Left lung (tissue), 10 donors: ENCODE results near the gene TIAM2. TPM values are rescaled to one million over a fixed set of nuclear protein-coding genes. Genes with fewer than 3 reads are reported as not detected.

Source experiments
- ATAC-seq: fragments of 200-7000 bp; cut with Tn5 transposase; one replicate; pipeline ENCODE4 v1.9.1; 2020; ENCODE audit warnings: moderate library complexity
- DNase-seq, 4 donors: peaks; one replicate each; pipeline ENCODE4 v3.0.0-alpha.2; 2013 to 2020
- H3K27ac ChIP-seq, 2 donors: fragments of 200-600 bp; sonication (generic) in 1 of 2; one replicate each; pipeline versions ENCODE4 v1.5.0 to v1.8.0; 2020 to 2021
- H3K27me3 ChIP-seq, 2 donors: fragments of 200-600 bp; sonication (generic) in 1 of 2; one replicate each; pipeline versions ENCODE4 v1.5.0 to v1.8.0; 2020 to 2021
- H3K36me3 ChIP-seq, 2 donors: fragments of 200-600 bp; sonication (generic) in 1 of 2; one replicate each; pipeline versions ENCODE4 v1.5.0 to v1.8.0; 2020 to 2021
- H3K4me1 ChIP-seq, 2 donors: fragments of 200-600 bp; one replicate each; pipeline ENCODE4 v1.8.0; 2021
- H3K4me3 ChIP-seq, 2 donors: fragments of 200-600 bp; sonication (generic) in 1 of 2; one replicate each; pipeline versions ENCODE4 v1.5.0 to v1.8.0; 2020 to 2021; ENCODE audit warnings: mild to moderate bottlenecking in 1 of 2
- H3K9me3 ChIP-seq, 2 donors: fragments of 200-600 bp; sonication (generic) in 1 of 2; one replicate each; pipeline versions ENCODE4 v1.5.0 to v1.8.0; 2020 to 2021
- CTCF ChIP-seq, 2 donors: fragments of 200-600 bp; sonication (generic) in 1 of 2; IDR thresholded peaks; one replicate each; pipeline versions ENCODE4 v1.5.0 to v1.8.0; 2021; ENCODE audit warnings: antibody characterized with exemption in 2 of 2
- intact Hi-C, 2 donors: fragments of 100-400 bp; cut with DNase I; formaldehyde crosslinking; loops; one replicate each; pipeline versions ENCODE4 v1.11.2 to v1.14.2; 2022
- polyA plus RNA-seq, 6 donors: library from polyadenylated mRNA; unstranded; fragments of 120-200 nt; gene quantifications; one replicate each; pipeline ENCODE4 v1.2.1, GENCODE V29; 2013; ENCODE audit not compliant: insufficient read length in 6 of 6
- total RNA-seq, 2 donors: library from RNA; stranded (reverse); fragmentation: NEBNext Ultra II Directional; extraction: Animal tissue kit (Norgen Biotek cat#: 25700); gene quantifications; one replicate each; pipeline ENCODE4 v1.2.1, GENCODE V29; 2021
- donor health status: DM: no; HTN: yes; CAD: no.
- donor health status: DM: no; HTN: no; CAD: no.

Gene TIAM2
- total and polyA plus RNA-seq, 8 donors, result 6.9 to 25.0 (median 20.6) TPM

GRCh38 chr6:155141002-155141401, 145.9 kb downstream of the TIAM2 start:
- no peaks in the 10 kb centered on the region for H3K9me3 ChIP-seq
- no peak for ATAC-seq
- H3K4me3 ChIP-seq, result no peak overlapping the region
- no peaks in the 10 kb centered on the region for H3K27me3 ChIP-seq
- intact Hi-C loops, result no loop called here
- H3K4me1 ChIP-seq, result peaks cover 9 to 16% of the 10 kb centered on the region in 2 donors
- no peak for DNase-seq
- no peak overlapping the region for H3K27ac ChIP-seq
- no peak for TF ChIP-seq CTCF (IDR thresholded peaks at IDR 0.05)
- H3K36me3 ChIP-seq, result no peaks in the 10 kb centered on the region

- no peak for TF ChIP-seq CTCF (IDR thresholded peaks at IDR 0.05)
- peaks cover 9 to 16% of the 10 kb centered on the region in 2 donors for H3K4me1 ChIP-seq
- H3K9me3 ChIP-seq, result no peaks in the 10 kb centered on the region
- H3K36me3 ChIP-seq, result no peaks in the 10 kb centered on the region
- H3K27me3 ChIP-seq, result no peaks in the 10 kb centered on the region
- intact Hi-C loops, result no loop called here
- no peak overlapping the region for H3K27ac ChIP-seq
- no peak overlapping the region for H3K4me3 ChIP-seq
- no peak for ATAC-seq
- no peak for DNase-seq
Measured at GRCh38 chr6:155141512-155141911, 146.4 kb downstream of the TIAM2 start.

GRCh38 chr6:155142168-155143028, 147.3 kb downstream of the TIAM2 start:
- no peak for ATAC-seq
- DNase-seq, result no peak
- Histone ChIP-seq H3K9me3 (no peaks in the 10 kb centered on the region), H3K27me3 (no peaks in the 10 kb centered on the region), H3K36me3 (no peaks in the 10 kb centered on the region), H3K4me1 (peaks cover 9 to 16% of the 10 kb centered on the region in 2 donors), H3K4me3 (no peak overlapping the region), H3K27ac (peak overlapping the region in 1 of 2 donors; percentile 23)
- intact Hi-C loops, result no loop called here
- no peak for TF ChIP-seq CTCF (IDR thresholded peaks at IDR 0.05)

- DNase-seq (no peak), ATAC-seq (no peak)
- intact Hi-C loops, result no loop called here
- Histone ChIP-seq H3K9me3 (no peaks in the 10 kb centered on the region), H3K4me3 (no peak overlapping the region), H3K36me3 (no peaks in the 10 kb centered on the region), H3K27ac (peak overlapping the region in 1 of 2 donors; percentile 23), H3K27me3 (no peaks in the 10 kb centered on the region), H3K4me1 (peaks cover 9 to 16% of the 10 kb centered on the region in 2 donors)
- TF ChIP-seq CTCF (IDR thresholded peaks at IDR 0.05), result no peak
Measured at GRCh38 chr6:155143029-155143577, 148.0 kb downstream of the TIAM2 start.

- ATAC-seq, result no peak
- peaks cover 9 to 16% of the 10 kb centered on the region in 2 donors for H3K4me1 ChIP-seq
- peak overlapping the region in 1 of 2 donors; percentile 23 for H3K27ac ChIP-seq
- intact Hi-C loops, result no loop called here
- no peaks in the 10 kb centered on the region for H3K9me3 ChIP-seq
- H3K4me3 ChIP-seq, result no peak overlapping the region
- no peak for TF ChIP-seq CTCF (IDR thresholded peaks at IDR 0.05)
- no peaks in the 10 kb centered on the region for H3K36me3 ChIP-seq
- no peak for DNase-seq
- H3K27me3 ChIP-seq, result no peaks in the 10 kb centered on the region
Measured at GRCh38 chr6:155143578-155144106, 148.5 kb downstream of the TIAM2 start.
